ENCODE results near the gene TTC7B.

The TTC7B gene

GRCh38 chr14:90521930-90522483 is 294.2 kb downstream of the TTC7B start:
- no peaks in the 10 kb centered on the region for H3K4me1 ChIP-seq (ENCODE audit: insufficient read depth, low read length)
- H3K79me2 ChIP-seq (ENCODE audit: insufficient read depth, low read length), result no peaks in the 10 kb centered on the region
- no peak overlapping the region for H3K27ac ChIP-seq (ENCODE audit: low read length)
- no peaks in the 10 kb centered on the region for H3K9me3 ChIP-seq (ENCODE audit: insufficient read depth, low read length, severe bottlenecking)
- H3K9ac ChIP-seq (ENCODE audit: low read depth, low read length), result no peak overlapping the region
- no peak overlapping the region for H3K4me3 ChIP-seq (ENCODE audit: low read depth in 1 of 2, low read length in 2 of 2)
- H3K4me2 ChIP-seq (ENCODE audit: insufficient read depth, low read length), result no peak overlapping the region
- no peak overlapping the region for H2AFZ ChIP-seq (ENCODE audit: low read depth, low read length)
- TF ChIP-seq EZH2 (IDR thresholded peaks at IDR 0.05; ENCODE audit: borderline replicate concordance, low read depth, low read length, severe bottlenecking) (no peak), CTCF (IDR thresholded peaks at IDR 0.05; ENCODE audit: borderline replicate concordance, extremely low read depth, low read length, poor library complexity, severe bottlenecking) (no peak)
- ATAC-seq (ENCODE audit: insufficient read depth, low read depth) (no peak), DNase-seq (no peak)
- H3K27me3 ChIP-seq (ENCODE audit: insufficient read depth, low read length, poor library complexity), result no peaks in the 10 kb centered on the region
- H3K36me3 ChIP-seq (ENCODE audit: insufficient read depth, low read length), result no peaks in the 10 kb centered on the region
- H4K20me1 ChIP-seq (ENCODE audit: insufficient read depth, low read length), result no peaks in the 10 kb centered on the region

- Histone ChIP-seq H2AFZ (ENCODE audit: low read depth, low read length) (no peak overlapping the region), H3K4me2 (ENCODE audit: insufficient read depth, low read length) (no peak overlapping the region)
These were observed 294.9 kb downstream of the TTC7B start for GRCh38 chr14:90521084-90521929.

GRCh38 chr14:90520326-90520725 is 295.9 kb downstream of the TTC7B start:
- no peaks in the 10 kb centered on the region for H3K4me1 ChIP-seq (ENCODE audit: insufficient read depth, low read length)

More at GRCh38 chr14:90521084-90521929, 294.9 kb downstream of the TTC7B start:
- TF ChIP-seq EZH2 (IDR thresholded peaks at IDR 0.05; ENCODE audit: borderline replicate concordance, low read depth, low read length, severe bottlenecking) (no peak), CTCF (IDR thresholded peaks at IDR 0.05; ENCODE audit: borderline replicate concordance, extremely low read depth, low read length, poor library complexity, severe bottlenecking) (no peak)
- no peaks in the 10 kb centered on the region for H3K4me1 ChIP-seq (ENCODE audit: insufficient read depth, low read length)
- H3K79me2 ChIP-seq (ENCODE audit: insufficient read depth, low read length), result no peaks in the 10 kb centered on the region
- no peaks in the 10 kb centered on the region for H4K20me1 ChIP-seq (ENCODE audit: insufficient read depth, low read length)
- no peak overlapping the region for H3K27ac ChIP-seq (ENCODE audit: low read length)
- H3K4me3 ChIP-seq (ENCODE audit: low read depth in 1 of 2, low read length in 2 of 2), result no peak overlapping the region
- H3K27me3 ChIP-seq (ENCODE audit: insufficient read depth, low read length, poor library complexity), result no peaks in the 10 kb centered on the region
- no peaks in the 10 kb centered on the region for H3K36me3 ChIP-seq (ENCODE audit: insufficient read depth, low read length)
- H3K9me3 ChIP-seq (ENCODE audit: insufficient read depth, low read length, severe bottlenecking), result no peaks in the 10 kb centered on the region
- no peak overlapping the region for H3K9ac ChIP-seq (ENCODE audit: low read depth, low read length)
- ATAC-seq (ENCODE audit: insufficient read depth, low read depth), result no peak
- DNase-seq, result no peak

More at GRCh38 chr14:90520326-90520725, 295.9 kb downstream of the TTC7B start:
- TF ChIP-seq CTCF (IDR thresholded peaks at IDR 0.05; ENCODE audit: borderline replicate concordance, extremely low read depth, low read length, poor library complexity, severe bottlenecking), result no peak
- no peak for TF ChIP-seq EZH2 (IDR thresholded peaks at IDR 0.05; ENCODE audit: borderline replicate concordance, low read depth, low read length, severe bottlenecking)
- no peaks in the 10 kb centered on the region for H3K36me3 ChIP-seq (ENCODE audit: insufficient read depth, low read length)
- no peak overlapping the region for H2AFZ ChIP-seq (ENCODE audit: low read depth, low read length)
- H3K9ac ChIP-seq (ENCODE audit: low read depth, low read length), result no peak overlapping the region
- no peaks in the 10 kb centered on the region for H3K79me2 ChIP-seq (ENCODE audit: insufficient read depth, low read length)
- ATAC-seq (ENCODE audit: insufficient read depth, low read depth) (no peak), DNase-seq (no peak)
- H4K20me1 ChIP-seq (ENCODE audit: insufficient read depth, low read length), result no peaks in the 10 kb centered on the region
- no peaks in the 10 kb centered on the region for H3K27me3 ChIP-seq (ENCODE audit: insufficient read depth, low read length, poor library complexity)
- H3K4me2 ChIP-seq (ENCODE audit: insufficient read depth, low read length), result no peak overlapping the region
- no peaks in the 10 kb centered on the region for H3K9me3 ChIP-seq (ENCODE audit: insufficient read depth, low read length, severe bottlenecking)
- no peak overlapping the region for H3K27ac ChIP-seq (ENCODE audit: low read length)
- H3K4me3 ChIP-seq (ENCODE audit: low read depth in 1 of 2, low read length in 2 of 2), result no peak overlapping the region
